Measurements from ENCODE around the gene MOGAT1.

MOGAT1 gene

DNA sequence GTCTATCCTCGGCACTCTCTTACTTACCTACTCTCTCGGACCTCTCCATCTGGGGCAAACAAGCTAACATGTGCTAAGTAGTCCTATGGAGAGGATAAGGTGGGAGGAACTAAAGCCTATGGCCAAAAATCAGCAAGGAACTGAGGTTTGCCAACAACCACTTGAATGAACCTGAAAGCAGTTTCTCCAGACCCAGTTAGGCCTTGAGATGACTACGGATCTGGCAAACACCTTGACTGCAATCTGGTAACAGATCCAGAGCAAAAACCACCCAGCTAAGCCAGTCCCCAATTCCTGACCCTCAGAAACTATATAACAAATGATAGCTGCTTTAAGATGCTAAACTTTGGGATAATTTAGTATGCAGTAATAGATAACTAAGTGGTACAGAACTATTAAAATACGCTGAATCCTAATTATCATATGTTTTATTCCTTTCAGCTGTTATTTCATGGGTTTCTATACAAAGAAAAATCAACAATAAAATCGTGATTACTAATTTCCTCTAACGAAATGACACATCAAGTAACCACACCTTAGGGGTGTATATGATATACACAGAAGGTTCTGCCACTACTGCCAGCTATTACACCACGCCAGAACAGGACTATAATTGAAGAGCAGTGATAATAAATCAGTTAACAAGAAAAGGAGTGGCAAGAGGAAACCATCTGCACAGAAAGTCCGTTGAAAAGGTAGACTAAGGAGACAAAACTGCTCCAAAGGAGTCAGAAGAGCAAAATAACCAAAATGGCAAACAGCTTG lies 18.8 kb upstream of the MOGAT1 start:
- Histone ChIP-seq H3K4me1 (peaks cover 2% of the 10 kb centered on the region; the same call in 1 of the 2 replicates), H3K27me3 (no peaks in the 10 kb centered on the region), H3K9me3 (no peaks in the 10 kb centered on the region), H3K36me3 (peaks cover 28% of the 10 kb centered on the region), H3K4me3 (ENCODE audit: low read depth, low read length) (no peak overlapping the region)
- DNase-seq, result no peak
- TF ChIP-seq, protein P1, sequence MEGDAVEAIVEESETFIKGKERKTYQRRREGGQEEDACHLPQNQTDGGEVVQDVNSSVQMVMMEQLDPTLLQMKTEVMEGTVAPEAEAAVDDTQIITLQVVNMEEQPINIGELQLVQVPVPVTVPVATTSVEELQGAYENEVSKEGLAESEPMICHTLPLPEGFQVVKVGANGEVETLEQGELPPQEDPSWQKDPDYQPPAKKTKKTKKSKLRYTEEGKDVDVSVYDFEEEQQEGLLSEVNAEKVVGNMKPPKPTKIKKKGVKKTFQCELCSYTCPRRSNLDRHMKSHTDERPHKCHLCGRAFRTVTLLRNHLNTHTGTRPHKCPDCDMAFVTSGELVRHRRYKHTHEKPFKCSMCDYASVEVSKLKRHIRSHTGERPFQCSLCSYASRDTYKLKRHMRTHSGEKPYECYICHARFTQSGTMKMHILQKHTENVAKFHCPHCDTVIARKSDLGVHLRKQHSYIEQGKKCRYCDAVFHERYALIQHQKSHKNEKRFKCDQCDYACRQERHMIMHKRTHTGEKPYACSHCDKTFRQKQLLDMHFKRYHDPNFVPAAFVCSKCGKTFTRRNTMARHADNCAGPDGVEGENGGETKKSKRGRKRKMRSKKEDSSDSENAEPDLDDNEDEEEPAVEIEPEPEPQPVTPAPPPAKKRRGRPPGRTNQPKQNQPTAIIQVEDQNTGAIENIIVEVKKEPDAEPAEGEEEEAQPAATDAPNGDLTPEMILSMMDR (IDR thresholded peaks at IDR 0.05; ENCODE audit: low read depth, low read length), result no peak

DNA sequence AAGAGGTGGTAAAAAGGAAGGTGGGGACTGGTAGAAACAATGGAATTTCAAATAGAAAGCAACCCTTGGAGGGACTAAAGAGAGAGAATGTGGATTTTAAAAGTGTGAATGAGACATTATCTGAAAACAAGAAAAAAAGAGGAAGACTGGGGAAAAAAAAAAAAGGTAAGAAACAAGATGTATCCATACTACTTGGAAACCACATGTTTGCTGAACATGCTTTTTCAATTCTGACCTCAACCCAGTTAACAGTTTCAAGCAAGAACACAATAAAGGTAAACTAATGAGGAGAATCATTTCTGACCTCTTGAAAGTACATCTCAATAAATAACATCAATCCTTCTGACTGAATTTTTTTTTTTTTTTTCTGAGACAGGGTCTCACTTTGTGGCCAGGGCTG lies 18.2 kb upstream of the MOGAT1 start:
- DNase-seq, result no peak
- H3K36me3 ChIP-seq, result peaks cover 22% of the 10 kb centered on the region
- H3K27me3 ChIP-seq, result no peaks in the 10 kb centered on the region
- H3K4me3 ChIP-seq (ENCODE audit: low read depth, low read length), result no peak overlapping the region
- no peaks in the 10 kb centered on the region for H3K9me3 ChIP-seq
- TF ChIP-seq, protein P1 (IDR thresholded peaks at IDR 0.05; ENCODE audit: low read depth, low read length), result no peak
- peaks cover 2% of the 10 kb centered on the region; the same call in 1 of the 2 replicates for H3K4me1 ChIP-seq

DNA sequence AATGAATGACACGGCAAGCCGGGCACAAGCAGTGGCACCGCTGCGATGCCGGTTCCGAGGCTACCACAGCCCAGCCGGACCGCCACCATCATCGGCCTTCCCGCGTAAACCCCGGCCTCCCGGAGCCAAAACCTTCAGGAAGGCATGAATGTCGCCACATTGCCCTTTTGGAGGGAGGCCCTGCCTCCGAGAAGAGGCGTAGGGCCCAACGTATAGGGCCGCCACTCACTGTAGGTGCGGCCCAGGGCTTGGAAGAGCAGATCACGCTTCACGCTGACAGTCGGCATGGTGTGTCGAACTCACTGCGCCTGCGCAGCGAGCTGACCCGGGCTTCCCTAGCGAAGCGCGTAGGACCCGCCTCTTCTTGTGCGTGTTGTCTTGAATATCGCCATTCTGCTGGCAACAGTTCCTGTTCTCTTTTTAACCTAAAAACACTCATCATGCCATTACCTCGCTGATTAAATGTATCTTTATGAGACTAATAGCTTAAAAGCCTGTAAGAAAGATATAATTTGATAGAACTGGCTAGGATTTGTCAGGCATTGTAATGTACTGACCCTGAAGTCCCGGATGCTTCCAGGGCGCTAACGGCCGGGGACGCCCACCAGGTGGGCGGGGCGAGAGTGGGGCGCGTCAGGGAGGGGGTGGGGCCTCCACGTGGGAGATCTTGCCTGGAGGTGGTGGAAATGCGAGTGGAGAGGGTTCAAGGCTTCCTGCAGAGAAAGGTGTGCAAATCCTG lies 15.5 kb upstream of the MOGAT1 start, which contains the start of gene FARSB:
Gene FARSB (minus strand): TSS at position 306 of the 739 bp plus-strand sequence. CDS start 19 bp downstream, at position 287.
- Histone ChIP-seq H3K9me3 (no peaks in the 10 kb centered on the region), H3K27me3 (no peaks in the 10 kb centered on the region), H3K36me3 (peaks cover under 1% of the 10 kb centered on the region), H3K4me3 (ENCODE audit: low read depth, low read length) (peak within 1 kb of the TSS; percentile 88), H3K4me1 (peaks cover 2% of the 10 kb centered on the region; the same call in 1 of the 2 replicates)
- peak; percentile 96 for DNase-seq
- TF ChIP-seq, protein P1 (IDR thresholded peaks at IDR 0.05; ENCODE audit: low read depth, low read length), result no peak

DNA sequence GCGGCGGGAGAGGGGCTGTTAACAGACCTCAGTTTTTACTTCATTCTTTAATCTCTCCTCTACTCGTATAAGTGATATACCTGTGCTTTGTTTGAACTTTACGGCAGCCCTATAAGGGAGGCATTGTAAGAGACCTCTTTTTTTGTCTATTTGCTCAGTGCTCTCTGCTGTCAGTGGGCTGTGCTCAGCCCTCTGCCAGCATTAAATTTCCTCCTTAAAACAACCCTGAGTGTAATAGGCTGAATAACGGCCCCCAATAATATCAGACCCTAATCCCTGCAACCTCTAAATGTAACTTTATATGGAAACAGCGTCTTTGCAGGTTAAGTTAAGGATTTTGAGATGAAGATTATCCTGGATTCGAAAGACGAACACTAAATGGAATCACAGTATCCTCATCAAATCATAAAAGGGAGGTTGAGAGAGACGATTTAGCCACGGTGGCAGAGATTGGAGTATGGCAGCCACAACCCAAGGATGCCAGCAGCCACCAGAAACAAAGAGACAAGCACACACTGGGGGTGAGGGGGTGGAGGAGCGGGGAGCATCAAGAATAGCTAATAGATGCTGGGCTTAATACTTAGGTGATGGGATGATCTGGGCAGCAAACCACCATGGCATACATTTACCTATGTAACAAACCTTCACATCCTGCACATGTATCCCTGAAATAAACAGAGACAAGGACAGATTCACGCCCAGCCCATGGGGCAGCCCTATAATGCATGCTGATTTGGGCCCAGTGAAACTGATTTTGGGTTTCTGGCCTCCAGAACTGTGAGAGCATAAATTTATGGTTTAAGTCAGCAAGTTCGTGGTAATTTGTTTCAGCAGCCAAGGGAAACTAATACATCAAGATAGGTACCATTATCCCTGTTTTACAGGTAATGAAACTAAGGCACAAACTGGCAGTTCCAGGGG lies 14.7 kb upstream of the MOGAT1 start:
- Histone ChIP-seq H3K9me3 (no peaks in the 10 kb centered on the region), H3K4me3 (ENCODE audit: low read depth, low read length) (peak overlapping the region; percentile 88), H3K36me3 (no peaks in the 10 kb centered on the region), H3K27me3 (no peaks in the 10 kb centered on the region), H3K4me1 (peaks cover 2% of the 10 kb centered on the region; the same call in 1 of the 2 replicates)
- TF ChIP-seq, protein P1 (IDR thresholded peaks at IDR 0.05; ENCODE audit: low read depth, low read length), result no peak
- DNase-seq, result peak; percentile 15

DNA sequence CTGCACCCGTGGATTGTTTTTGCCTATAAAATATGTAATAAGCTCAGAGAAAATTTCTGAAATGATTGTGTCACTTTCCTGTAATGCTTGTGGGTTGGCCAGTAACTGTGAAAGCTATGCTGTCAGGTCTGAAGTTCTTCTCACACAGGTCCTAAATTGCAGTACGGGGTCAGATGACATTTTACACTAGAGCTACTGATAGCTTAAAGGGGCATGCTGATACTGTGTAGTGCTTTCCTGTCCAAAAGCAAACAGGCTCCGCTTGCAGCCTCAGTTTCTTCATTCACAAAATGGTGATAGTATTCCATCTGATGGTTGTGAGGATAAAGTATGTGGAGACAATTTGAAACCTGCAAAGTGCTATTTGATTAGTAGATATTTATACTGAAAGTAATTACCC lies 8.0 kb upstream of the MOGAT1 start:
- Histone ChIP-seq H3K4me3 (ENCODE audit: low read depth, low read length) (no peak overlapping the region), H3K9me3 (no peaks in the 10 kb centered on the region), H3K27me3 (no peaks in the 10 kb centered on the region), H3K36me3 (no peaks in the 10 kb centered on the region), H3K4me1 (no peaks in the 10 kb centered on the region)
- TF ChIP-seq, protein P1 (IDR thresholded peaks at IDR 0.05; ENCODE audit: low read depth, low read length), result no peak
- no peak for DNase-seq
